H9 (cell line): ENCODE data around the gene TRAF5. TPM values are rescaled to one million over a fixed set of nuclear protein-coding genes. Genes with fewer than 3 reads are reported as not detected.

ENCODE experiments used
- DNase-seq: peaks from one replicate; pipeline ENCODE4 v3.0.0-alpha.2; 2017
- H2AFZ ChIP-seq: one replicate; pipeline ENCODE4 v1.6.1; 2013; ENCODE audit warnings: mild to moderate bottlenecking, low read length, control low read depth, moderate library complexity
- H2AK5ac ChIP-seq: 2 replicates; pipeline ENCODE4 v1.6.1; 2013; ENCODE audit warnings: low read length, control low read depth, mixed read lengths; ENCODE audit not compliant: insufficient read length
- H2BK120ac ChIP-seq: one replicate; pipeline ENCODE4 v1.6.1; 2013; ENCODE audit warnings: low read depth, mild to moderate bottlenecking, low read length, control low read depth, inconsistent platforms; ENCODE audit not compliant: poor library complexity, severe bottlenecking
- H2BK12ac ChIP-seq: 2 replicates; pipeline ENCODE4 v1.6.1; 2013; ENCODE audit warnings: low read length, control low read depth, mixed read lengths, low read depth; ENCODE audit not compliant: insufficient read length
- H2BK15ac ChIP-seq: 2 replicates; pipeline ENCODE4 v1.6.1; 2013; ENCODE audit warnings: low read depth, low read length, control low read depth
- H2BK20ac ChIP-seq: one replicate; pipeline ENCODE4 v1.6.1; 2013; ENCODE audit warnings: low read depth, mild to moderate bottlenecking, low read length, control low read depth, inconsistent platforms; ENCODE audit not compliant: poor library complexity, severe bottlenecking
- H2BK5ac ChIP-seq: 2 replicates; pipeline ENCODE4 v1.6.1; 2013; ENCODE audit warnings: low read length, control low read depth, mixed read lengths; ENCODE audit not compliant: insufficient read length
- H3K14ac ChIP-seq: 2 replicates; pipeline ENCODE4 v1.6.1; 2013; ENCODE audit warnings: low read length, control low read depth; ENCODE audit not compliant: insufficient read depth
- H3K18ac ChIP-seq: 2 replicates; pipeline ENCODE4 v1.6.1; 2013; ENCODE audit warnings: low read depth, mild to moderate bottlenecking, mixed read lengths, low read length, control low read depth; ENCODE audit not compliant: insufficient read length
- H3K23ac ChIP-seq: 2 replicates; pipeline ENCODE4 v1.6.1; 2013; ENCODE audit warnings: low read length, control low read depth, mixed read lengths, low read depth; ENCODE audit not compliant: insufficient read length
- H3K23me2 ChIP-seq: 2 replicates; pipeline ENCODE4 v1.6.1; 2013; ENCODE audit warnings: low read depth, mild to moderate bottlenecking, mixed read lengths, low read length, control low read depth; ENCODE audit not compliant: insufficient read length, poor library complexity, severe bottlenecking
- H3K27ac ChIP-seq: 2 replicates; pipeline ENCODE4 v1.5.1; 2013; ENCODE audit warnings: low read length, control low read depth, mixed read lengths, low read depth; ENCODE audit not compliant: insufficient read length
- H3K27me3 ChIP-seq: 2 replicates; pipeline ENCODE4 v1.6.1; 2013; ENCODE audit warnings: low read length, control low read depth, inconsistent platforms; ENCODE audit not compliant: insufficient read depth
- H3K4ac ChIP-seq: 2 replicates; pipeline ENCODE4 v1.6.1; 2013; ENCODE audit warnings: low read depth, mild to moderate bottlenecking, control low read depth, inconsistent platforms, low read length, moderate library complexity
- H3K4me1 ChIP-seq: 2 replicates; pipeline ENCODE4 v1.6.1; 2013; ENCODE audit warnings: low read length, control low read depth, inconsistent platforms; ENCODE audit not compliant: insufficient read depth
- H3K4me2 ChIP-seq: 2 replicates; pipeline ENCODE4 v1.6.1; 2013; ENCODE audit warnings: low read length, control low read depth, mixed read lengths; ENCODE audit not compliant: insufficient read length, insufficient read depth
- H3K56ac ChIP-seq: 2 replicates; pipeline ENCODE4 v1.6.1; 2013; ENCODE audit warnings: low read depth, mild to moderate bottlenecking, mixed read lengths, low read length, control low read depth; ENCODE audit not compliant: insufficient read length
- H3K79me1 ChIP-seq: 2 replicates; pipeline ENCODE4 v1.6.1; 2013; ENCODE audit warnings: low read depth, mild to moderate bottlenecking, moderate library complexity, low read length, control low read depth, inconsistent platforms; ENCODE audit not compliant: insufficient read depth, poor library complexity, severe bottlenecking
- H3K79me2 ChIP-seq: 2 replicates; pipeline ENCODE4 v1.6.1; 2013; ENCODE audit warnings: low read length, control low read depth, inconsistent platforms; ENCODE audit not compliant: insufficient read depth
- H3K9ac ChIP-seq: 2 replicates; pipeline ENCODE4 v1.6.1; 2013; ENCODE audit warnings: low read length, control low read depth, mixed read lengths; ENCODE audit not compliant: insufficient read length; ENCODE audit errors: extremely low read depth
- H3K9me3 ChIP-seq: one replicate; pipeline ENCODE4 v1.6.1; 2013; ENCODE audit warnings: low read depth, low read length, inconsistent platforms; ENCODE audit not compliant: control insufficient read depth
- H3T11ph ChIP-seq: one replicate; pipeline ENCODE4 v1.6.1; 2013; ENCODE audit warnings: mild to moderate bottlenecking, low read length, control low read depth, inconsistent platforms
- H4K20me1 ChIP-seq: one replicate; pipeline ENCODE4 v1.6.1; 2013; ENCODE audit not compliant: control insufficient read depth, insufficient read length, insufficient read depth
- H4K5ac ChIP-seq: 2 replicates; pipeline ENCODE4 v1.6.1; 2013; ENCODE audit warnings: low read depth, mild to moderate bottlenecking, mixed read lengths, low read length, control low read depth; ENCODE audit not compliant: insufficient read length
- H4K8ac ChIP-seq: replicated peaks from 2 replicates; pipeline ENCODE4 v1.6.1; 2013; ENCODE audit warnings: low read length, control low read depth, mixed read lengths, low read depth; ENCODE audit not compliant: insufficient read length
- H4K91ac ChIP-seq: 2 replicates; pipeline ENCODE4 v1.6.1; 2013; ENCODE audit warnings: low read depth, mild to moderate bottlenecking, moderate library complexity, mixed read lengths, low read length, control low read depth; ENCODE audit not compliant: insufficient read length
- H3K27ac Mint-ChIP-seq, 3 experiments: 2 replicates in 2 of 3; 3 replicates in 1 of 3; pipeline ENCODE4 v1.8.0; 2020 to 2021; ENCODE audit warnings: mixed read lengths in 3 of 3, mild to moderate bottlenecking in 1 of 3, moderate library complexity in 1 of 3
- H3K27me3 Mint-ChIP-seq: 2 replicates; pipeline ENCODE4 v1.8.0; 2021; ENCODE audit warnings: low read depth, mild to moderate bottlenecking, moderate library complexity, mixed read lengths
- H3K36me3 Mint-ChIP-seq, 3 experiments: 2 replicates in 2 of 3; 3 replicates in 1 of 3; pipeline ENCODE4 v1.8.0; 2020 to 2021; ENCODE audit warnings: low read depth in 3 of 3, mixed read lengths in 3 of 3; ENCODE audit not compliant: insufficient read depth in 1 of 3
- H3K4me1 Mint-ChIP-seq, 2 experiments: 2 replicates each; pipeline ENCODE4 v1.8.0; 2020; ENCODE audit warnings: mixed read lengths in 2 of 2
- H3K4me3 Mint-ChIP-seq, 2 experiments: 2 replicates in 1 of 2; 3 replicates in 1 of 2; pipeline ENCODE4 v1.8.0; 2020 to 2021; ENCODE audit warnings: mild to moderate bottlenecking in 2 of 2, mixed read lengths in 2 of 2, moderate library complexity in 1 of 2
- H3K9me3 Mint-ChIP-seq, 2 experiments: 2 replicates in 1 of 2; 3 replicates in 1 of 2; pipeline ENCODE4 v1.8.0; 2020; ENCODE audit warnings: mild to moderate bottlenecking in 2 of 2, mixed read lengths in 2 of 2, moderate library complexity in 1 of 2
- WGBS: extraction: QIAGEN DNeasy Blood & Tissue Kit; methylation state at CpG from one replicate; pipeline ENCODE4 v1.1.7; 2013; ENCODE audit warnings: missing lambda C conversion rate, low lambda C conversion rate, mixed read lengths; ENCODE audit not compliant: insufficient read length; ENCODE audit errors: extremely low coverage; 5-methylcytosine and 5-hydroxymethylcytosine counted together
- total RNA-seq: library from RNA; stranded (reverse); gene quantifications from 2 replicates; pipeline ENCODE4 v1.2.1, GENCODE V29; 2021
- TF ChIP-seq, protein P1 (sequence below): fragments of 200-600 bp; sonication (generic); conservative IDR thresholded peaks from 3 replicates; pipeline ENCODE4 v1.8.0; 2021; ENCODE audit warnings: antibody characterized with exemption, mild to moderate bottlenecking

Gene TRAF5
- total RNA-seq, 1 experiment from 2014 or later, result 19.1 TPM

- Histone ChIP-seq H2AFZ (peak overlapping the region; percentile 86), H3K27ac (no peak overlapping the region)
Measured at GRCh38 chr1:211382182-211382713, 55.6 kb downstream of the TRAF5 start.

More at GRCh38 chr1:211382182-211382713, 55.6 kb downstream of the TRAF5 start:
- Histone ChIP-seq H3K27me3 (no peaks in the 10 kb centered on the region), H2BK5ac (no peak overlapping the region), H3K79me2 (no peaks in the 10 kb centered on the region), H3K18ac (peak overlapping the region; percentile 66), H4K20me1 (no peaks in the 10 kb centered on the region), H3K23me2 (peaks cover 7% of the 10 kb centered on the region), H3K79me1 (no peaks in the 10 kb centered on the region), H3K4me1 (no peaks in the 10 kb centered on the region), H3K4me2 (peak overlapping the region; percentile 61), H3K9me3 (no peaks in the 10 kb centered on the region), H4K91ac (no peak overlapping the region), H3K23ac (no peak overlapping the region), H2BK12ac (no peak overlapping the region), H4K5ac (no peak overlapping the region), H3T11ph (no peak overlapping the region), H3K56ac (no peak overlapping the region), H3K9ac (peak overlapping the region; percentile 47), H2BK20ac (no peak overlapping the region), H2BK15ac (no peak overlapping the region), H4K8ac (no peak overlapping the region), H3K14ac (peak overlapping the region; percentile 88; the same call in 1 of the 2 replicates), H3K4ac (no peak overlapping the region), H2AK5ac (no peak overlapping the region), H2BK120ac (no peak overlapping the region)
- peak overlapping the region in 2 of 3 experiments; percentile 71 to 83; a peak in 5 of 7 replicates for H3K27ac Mint-ChIP-seq
- no peaks in the 10 kb centered on the region for H3K9me3 Mint-ChIP-seq
- no peaks in the 10 kb centered on the region for H3K36me3 Mint-ChIP-seq
- H3K4me1 Mint-ChIP-seq, result peaks cover 33 to 38% of the 10 kb centered on the region in 2 experiments
- TF ChIP-seq, protein P1, sequence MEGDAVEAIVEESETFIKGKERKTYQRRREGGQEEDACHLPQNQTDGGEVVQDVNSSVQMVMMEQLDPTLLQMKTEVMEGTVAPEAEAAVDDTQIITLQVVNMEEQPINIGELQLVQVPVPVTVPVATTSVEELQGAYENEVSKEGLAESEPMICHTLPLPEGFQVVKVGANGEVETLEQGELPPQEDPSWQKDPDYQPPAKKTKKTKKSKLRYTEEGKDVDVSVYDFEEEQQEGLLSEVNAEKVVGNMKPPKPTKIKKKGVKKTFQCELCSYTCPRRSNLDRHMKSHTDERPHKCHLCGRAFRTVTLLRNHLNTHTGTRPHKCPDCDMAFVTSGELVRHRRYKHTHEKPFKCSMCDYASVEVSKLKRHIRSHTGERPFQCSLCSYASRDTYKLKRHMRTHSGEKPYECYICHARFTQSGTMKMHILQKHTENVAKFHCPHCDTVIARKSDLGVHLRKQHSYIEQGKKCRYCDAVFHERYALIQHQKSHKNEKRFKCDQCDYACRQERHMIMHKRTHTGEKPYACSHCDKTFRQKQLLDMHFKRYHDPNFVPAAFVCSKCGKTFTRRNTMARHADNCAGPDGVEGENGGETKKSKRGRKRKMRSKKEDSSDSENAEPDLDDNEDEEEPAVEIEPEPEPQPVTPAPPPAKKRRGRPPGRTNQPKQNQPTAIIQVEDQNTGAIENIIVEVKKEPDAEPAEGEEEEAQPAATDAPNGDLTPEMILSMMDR, result no peak
- no peaks in the 10 kb centered on the region for H3K27me3 Mint-ChIP-seq
- H3K4me3 Mint-ChIP-seq, result peak overlapping the region; percentile 88 to 94
- WGBS, result no CpG with 5 or more reads among the region's 17 CpGs
- no peak for DNase-seq
